HepG2 (cell line): Measurements from ENCODE around the gene ORC2. TPM values are rescaled to one million over a fixed set of nuclear protein-coding genes. Genes with fewer than 3 reads are reported as not detected.

Experiments
- ATAD3A ChIP-seq: sonication (generic); formaldehyde crosslinking; IDR thresholded peaks from 2 replicates; pipeline ENCODE4 v1.4.0; 2020; ENCODE audit warnings: missing genetic modification reagents
- ATF1 ChIP-seq: IDR thresholded peaks from 2 replicates; pipeline ENCODE4 v1.6.1; 2016; ENCODE audit warnings: mild to moderate bottlenecking, control low read depth
- CERS6 ChIP-seq: sonication (generic); formaldehyde crosslinking; IDR thresholded peaks from 2 replicates; pipeline ENCODE4 v1.5.0; 2020; ENCODE audit warnings: missing genetic modification reagents
- DRAP1 ChIP-seq: IDR thresholded peaks from 2 replicates; pipeline ENCODE4 v1.6.1; 2016; ENCODE audit warnings: missing genetic modification reagents, missing compliant biosample characterization
- MAX ChIP-seq: IDR thresholded peaks from 2 replicates; pipeline ENCODE4 v1.6.1; 2012; ENCODE audit warnings: inconsistent platforms
- MNT ChIP-seq: fragments of 450-650 bp; IDR thresholded peaks from 2 replicates; pipeline ENCODE4 v1.6.1; 2016
- MYC ChIP-seq: sonication (generic); formaldehyde crosslinking; IDR thresholded peaks from 2 replicates; pipeline ENCODE4 v1.9.0; 2021; ENCODE audit warnings: missing genetic modification reagents, borderline replicate concordance
- NBN ChIP-seq: fragments of 450-650 bp; conservative IDR thresholded peaks from 2 replicates; pipeline ENCODE4 v1.6.1; 2017
- PHF8 ChIP-seq: sonication (generic); formaldehyde crosslinking; IDR thresholded peaks from 2 replicates; pipeline ENCODE4 v1.5.0; 2020; ENCODE audit warnings: missing genetic modification reagents
- POGK ChIP-seq: sonication (generic); formaldehyde crosslinking; conservative IDR thresholded peaks from 2 replicates; pipeline ENCODE4 v1.8.0; 2022; ENCODE audit warnings: mild to moderate bottlenecking, moderate library complexity, missing genetic modification reagents
- RNF219 ChIP-seq: sonication (generic); formaldehyde crosslinking; IDR thresholded peaks from 2 replicates; pipeline ENCODE4 v1.5.0; 2020; ENCODE audit warnings: mild to moderate bottlenecking, missing genetic modification reagents
- SAP130 ChIP-seq: IDR thresholded peaks from 2 replicates; pipeline ENCODE4 v1.6.1; 2016; ENCODE audit warnings: low read depth
- SATB2 ChIP-seq: sonication (generic); formaldehyde crosslinking; IDR thresholded peaks from 2 replicates; pipeline ENCODE4 v1.5.0; 2020; ENCODE audit warnings: missing genetic modification reagents
- SOX5 ChIP-seq: IDR thresholded peaks from 2 replicates; pipeline ENCODE4 v1.6.1; 2016; ENCODE audit warnings: borderline replicate concordance
- TRIM24 ChIP-seq: sonication (generic); formaldehyde crosslinking; IDR thresholded peaks from 2 replicates; pipeline ENCODE4 v1.8.0; 2022; ENCODE audit warnings: mild to moderate bottlenecking, missing genetic modification reagents
- YY1 ChIP-seq: IDR thresholded peaks from 2 replicates; pipeline ENCODE4 v1.6.1; 2011; ENCODE audit warnings: low read length, low read depth, moderate library complexity, mild to moderate bottlenecking; ENCODE audit not compliant: insufficient read depth, insufficient replicate concordance
- ZHX1 ChIP-seq: sonication (generic); formaldehyde crosslinking; IDR thresholded peaks from 2 replicates; pipeline ENCODE4 v1.8.1; 2022; ENCODE audit warnings: low read depth, mild to moderate bottlenecking, missing genetic modification reagents
- ZKSCAN8 ChIP-seq: IDR thresholded peaks from 2 replicates; pipeline ENCODE4 v1.6.1; 2016; ENCODE audit warnings: borderline replicate concordance, missing genetic modification reagents, missing compliant biosample characterization
- ZNF24 ChIP-seq: fragments of 450-650 bp; IDR thresholded peaks from 2 replicates; pipeline ENCODE4 v1.6.1; 2017; ENCODE audit warnings: antibody characterized with exemption, mild to moderate bottlenecking
- ZNF431 ChIP-seq: sonication (generic); formaldehyde crosslinking; IDR thresholded peaks from 2 replicates; pipeline ENCODE4 v1.9.0; 2022; ENCODE audit warnings: missing genetic modification reagents, low read depth, mild to moderate bottlenecking, borderline replicate concordance
- ZNF567 ChIP-seq: sonication (generic); formaldehyde crosslinking; IDR thresholded peaks from 2 replicates; pipeline ENCODE4 v1.8.1; 2023; ENCODE audit warnings: mild to moderate bottlenecking, missing genetic modification reagents, borderline replicate concordance
- polyA plus RNA-seq, 8 experiments: library from polyadenylated mRNA; depleted of rRNA in 3 of 8; stranded (reverse) in 7 of 8; unstranded in 1 of 8; fragments of >200 nt; fragmentation: Illumina TruSeq in 4 of 8; extraction: Trizol in 4 of 8; gene quantifications; 2 replicates each; pipeline versions ENCODE4 v1.2.1 to v1.2.3, GENCODE V29; 2011 to 2016; ENCODE audit warnings: low read depth in 4 of 8, missing spikeins in 1 of 8, mixed read lengths in 1 of 8; ENCODE audit not compliant: insufficient read depth in 1 of 8
- total RNA-seq, 5 experiments: library from RNA; depleted of rRNA; stranded (reverse); fragments of >200 nt; fragmentation: Illumina TruSeq; extraction: Trizol; gene quantifications; 2 replicates each; pipeline ENCODE4 v1.2.3, GENCODE V29; 2016; ENCODE audit warnings: low read depth in 1 of 5

The ORC2 gene
- total and polyA plus RNA-seq, 2 of the 13 experiments (the other 11 are each of a cell fraction or from before 2014, with no cell fraction given): 19.3 to 73.5 TPM

GRCh38 chr2:200862532-200863000, 100.9 kb downstream of the ORC2 start (continued):
- TF ChIP-seq MNT: peak; percentile 69
- peak; percentile 88 for TF ChIP-seq SAP130 (CRISPR knock-in tag)
- peak; percentile 28; the same call in 1 of the 2 replicates for TF ChIP-seq MYC (CRISPR knock-in tag)
- no peak for TF ChIP-seq NBN
- TF ChIP-seq ZNF24: no peak
- TF ChIP-seq ZNF567 (CRISPR knock-in tag): no peak
- TF ChIP-seq YY1: no peak
- TF ChIP-seq ZHX1 (CRISPR knock-in tag): peak; percentile 41; the same call in 1 of the 2 replicates
- TF ChIP-seq SATB2 (CRISPR knock-in tag): no peak
- no peak for TF ChIP-seq ATAD3A
- TF ChIP-seq ZKSCAN8 (CRISPR knock-in tag): 0 out of 2 replicates have a peak, but pooled peaks have one; percentile 5
- TF ChIP-seq POGK (CRISPR knock-in tag): 0 out of 2 replicates have a peak, but pooled peaks have one; percentile 43
- no peak for TF ChIP-seq RNF219 (CRISPR knock-in tag)
- no peak for TF ChIP-seq TRIM24
- TF ChIP-seq DRAP1 (CRISPR knock-in tag): peak; percentile 76
- TF ChIP-seq MAX: peak; percentile 65
- TF ChIP-seq CERS6 (CRISPR knock-in tag): no peak
- 0 out of 2 replicates have a peak, but pooled peaks have one; percentile 27 for TF ChIP-seq ZNF431 (CRISPR knock-in tag)
- TF ChIP-seq ATF1 (CRISPR knock-in tag): peak; percentile 78
- 0 out of 2 replicates have a peak, but pooled peaks have one; percentile 8 for TF ChIP-seq SOX5 (CRISPR knock-in tag)
- TF ChIP-seq PHF8 (CRISPR knock-in tag): no peak
